HG03442 (cell line): ENCODE data around the gene LEO1.

ENCODE experiments used
- ATAC-seq: cut with Tn5 transposase; IDR thresholded peaks from one replicate; pipeline ENCODE4 v1.9.1; 2021; ENCODE audit warnings: mild to moderate bottlenecking, moderate library complexity; ENCODE audit not compliant: unreplicated experiment

The LEO1 gene

DNA sequence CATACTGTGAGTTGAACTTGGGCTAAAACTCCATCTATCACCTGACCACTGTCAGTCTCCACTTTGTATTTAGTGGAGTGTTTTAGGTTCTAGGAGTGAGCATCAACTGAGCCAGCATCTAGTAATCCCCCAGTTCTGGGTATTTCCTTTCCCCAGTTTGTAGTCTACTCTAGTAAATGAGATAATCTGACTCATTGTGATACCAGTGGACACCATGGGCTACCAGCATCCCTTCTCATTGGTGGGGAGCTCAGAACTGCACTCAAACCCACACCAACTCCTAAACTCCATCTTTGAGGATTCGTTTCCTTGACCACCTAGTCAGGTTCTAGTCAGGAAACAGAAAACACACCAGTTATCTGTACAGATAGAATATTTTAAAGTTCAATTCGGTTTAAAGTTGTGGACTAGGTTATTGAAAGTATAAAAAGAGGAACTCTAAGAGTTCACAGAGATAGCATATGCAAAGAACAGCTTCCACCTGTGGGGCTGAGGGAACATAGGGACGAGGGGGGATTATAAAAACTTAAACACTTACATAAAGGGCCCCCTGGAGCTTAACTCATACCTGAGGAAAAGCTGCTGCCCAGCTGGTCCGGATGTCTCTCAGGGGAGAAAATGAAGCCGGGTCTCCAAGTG, 36.0 kb downstream of the LEO1 start:
- peak; percentile 92 for ATAC-seq

DNA sequence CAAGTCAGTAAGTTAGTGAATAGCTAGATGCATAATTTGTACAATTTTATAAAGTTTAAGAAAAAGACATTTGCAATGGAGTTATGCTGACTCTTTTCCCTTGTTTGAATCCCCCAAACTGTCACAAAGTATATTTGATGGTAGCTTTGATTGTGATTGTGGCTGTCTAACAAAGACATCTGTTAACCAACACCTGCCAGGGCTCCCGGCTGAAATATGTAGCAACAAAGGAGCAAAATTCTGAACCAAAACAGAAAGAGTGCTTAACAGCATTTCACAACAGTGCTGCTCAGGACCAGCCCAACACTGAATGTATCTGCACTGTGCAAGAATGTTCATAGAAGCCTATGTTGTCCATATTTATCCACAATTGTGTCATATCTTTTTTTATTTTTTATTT, 39.4 kb downstream of the LEO1 start:
- no peak for ATAC-seq

DNA sequence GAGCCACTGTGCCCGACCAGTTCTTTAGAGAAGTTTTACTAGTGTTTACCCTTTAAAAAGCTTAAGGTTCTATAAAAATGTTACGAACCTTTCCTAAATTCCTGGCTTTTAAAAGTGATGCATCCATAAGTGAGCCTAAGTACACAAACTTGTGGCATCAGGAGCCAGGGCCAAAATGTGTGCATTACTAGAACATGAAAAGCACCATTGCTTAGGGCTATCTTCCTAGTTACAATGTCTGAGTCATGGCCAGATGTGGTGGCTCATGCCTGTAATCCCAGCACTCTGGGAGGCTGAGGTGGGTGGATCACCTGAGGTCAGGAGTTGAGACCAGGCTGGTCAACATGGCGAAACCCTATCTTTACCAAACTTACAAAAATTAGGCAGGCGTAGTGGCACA, 39.9 kb downstream of the LEO1 start:
- no peak for ATAC-seq

DNA sequence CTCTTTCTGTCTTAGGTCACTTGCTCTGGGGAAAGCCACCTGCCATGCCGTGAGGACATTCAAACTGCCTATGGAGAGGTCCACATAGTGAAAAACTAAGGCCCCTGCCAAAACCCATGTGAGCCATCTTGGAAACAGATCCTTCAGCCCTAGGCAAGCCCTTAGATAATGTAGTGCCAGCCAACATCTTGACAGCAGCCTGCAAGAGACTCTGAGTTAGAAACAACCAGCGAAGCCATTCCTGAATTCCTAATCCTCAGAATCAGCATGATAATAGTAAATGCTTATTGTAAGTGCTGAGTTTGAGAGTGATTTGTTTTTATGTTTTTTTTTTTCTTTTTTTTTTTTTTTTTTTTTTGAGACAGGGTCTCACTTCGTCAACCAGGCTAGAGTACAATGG, 40.6 kb downstream of the LEO1 start:
- ATAC-seq = no peak

DNA sequence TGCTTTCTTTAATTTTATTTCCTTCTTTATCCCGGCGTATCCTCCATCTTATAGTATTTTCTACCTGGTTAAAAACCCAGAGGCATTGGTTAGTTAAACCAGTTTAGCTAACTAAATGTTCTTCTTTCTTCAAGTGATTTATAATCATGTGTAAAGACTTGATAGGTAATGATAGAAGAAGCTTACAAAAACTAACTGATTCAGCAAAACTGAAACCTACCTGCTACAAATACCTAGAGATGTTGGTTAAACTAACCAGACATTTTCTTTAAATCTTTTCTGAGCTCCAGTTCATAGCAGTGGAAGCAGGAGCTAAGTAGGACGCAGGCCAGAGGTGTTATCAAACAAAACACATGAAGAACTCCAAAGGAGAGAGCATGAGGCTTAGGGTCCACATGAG, 44.8 kb downstream of the LEO1 start:
- ATAC-seq = no peak

DNA sequence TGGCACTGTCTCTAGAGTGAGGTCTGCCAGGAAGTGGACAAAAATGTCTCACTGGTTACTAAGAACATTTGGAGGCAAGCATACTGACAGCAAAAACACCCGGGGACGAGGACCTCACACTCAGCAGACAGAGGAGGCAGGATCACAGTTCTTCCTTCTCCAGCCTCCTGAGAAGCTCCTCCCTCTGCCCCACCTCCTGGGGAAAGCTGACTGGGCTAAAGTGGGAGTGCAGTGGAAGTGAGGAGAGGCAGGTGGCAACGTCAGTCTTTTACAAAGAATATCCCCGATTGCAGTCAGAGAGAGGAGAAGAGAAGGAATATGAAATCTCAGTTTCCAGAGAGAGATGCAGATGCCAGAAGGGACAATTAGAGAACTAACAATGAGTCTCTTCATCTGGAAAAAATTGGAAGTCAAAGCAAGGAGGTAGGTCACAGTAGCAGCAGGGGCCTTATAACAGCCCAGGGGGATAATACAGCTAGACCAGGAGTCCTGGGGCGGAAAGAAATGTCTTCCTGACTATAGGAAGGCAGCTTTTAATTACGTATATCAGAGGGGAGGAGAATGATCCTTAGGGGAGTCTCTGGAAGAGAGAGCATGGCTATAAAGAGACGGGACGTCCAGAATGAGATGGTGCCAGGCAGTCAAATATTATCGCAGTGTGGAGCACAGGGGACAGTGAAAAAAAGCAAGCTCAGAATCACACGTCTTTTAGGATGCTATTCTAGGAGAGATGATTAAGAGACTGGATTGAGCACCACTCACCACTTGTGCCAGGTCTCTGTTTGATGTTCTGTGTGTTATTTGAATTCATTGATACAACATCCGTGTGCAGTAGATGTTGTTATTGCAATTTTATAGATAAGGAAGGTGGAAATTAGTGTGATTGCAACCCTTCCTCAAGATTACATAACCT, 47.2 kb downstream of the LEO1 start:
- no peak for ATAC-seq

DNA sequence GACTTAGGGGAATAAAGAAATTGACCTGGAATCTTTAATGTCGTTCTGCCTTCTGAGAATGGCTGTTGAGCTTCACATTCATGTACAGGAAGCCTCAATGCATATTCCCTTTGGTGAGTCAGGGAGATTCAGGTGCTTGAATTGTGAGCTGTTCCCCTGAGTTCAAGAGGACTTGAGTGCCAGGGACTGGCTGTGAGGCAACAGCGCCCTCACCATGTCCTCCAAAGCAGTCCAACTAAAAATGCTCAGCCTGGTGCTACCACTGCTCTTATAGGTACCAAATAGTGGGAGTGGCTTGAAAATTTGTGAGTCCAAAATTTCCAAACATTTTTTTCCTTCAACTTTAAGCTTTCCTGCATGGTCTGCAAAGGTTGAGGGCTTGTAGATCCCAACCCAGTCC, 54.1 kb downstream of the LEO1 start:
- ATAC-seq = no peak

DNA sequence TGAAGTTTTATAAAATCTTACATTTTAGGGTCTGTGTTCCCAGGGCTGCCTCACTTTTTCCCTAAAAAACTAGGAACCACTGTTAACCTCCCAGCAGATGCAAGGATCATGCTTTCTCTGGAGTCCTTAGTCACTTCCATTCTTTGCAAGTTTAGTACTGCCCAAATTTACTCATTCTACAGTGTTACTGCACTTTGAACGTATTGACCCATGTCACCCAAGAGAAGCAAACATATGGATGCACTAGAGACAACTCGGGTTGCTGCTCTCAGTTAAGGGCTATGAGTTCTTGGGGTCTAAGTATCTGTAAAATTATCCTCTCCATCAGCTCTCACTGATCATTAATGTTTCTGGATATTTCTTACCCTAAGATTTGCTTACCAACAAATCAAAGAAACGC, 59.0 kb downstream of the LEO1 start:
- no peak for ATAC-seq

DNA sequence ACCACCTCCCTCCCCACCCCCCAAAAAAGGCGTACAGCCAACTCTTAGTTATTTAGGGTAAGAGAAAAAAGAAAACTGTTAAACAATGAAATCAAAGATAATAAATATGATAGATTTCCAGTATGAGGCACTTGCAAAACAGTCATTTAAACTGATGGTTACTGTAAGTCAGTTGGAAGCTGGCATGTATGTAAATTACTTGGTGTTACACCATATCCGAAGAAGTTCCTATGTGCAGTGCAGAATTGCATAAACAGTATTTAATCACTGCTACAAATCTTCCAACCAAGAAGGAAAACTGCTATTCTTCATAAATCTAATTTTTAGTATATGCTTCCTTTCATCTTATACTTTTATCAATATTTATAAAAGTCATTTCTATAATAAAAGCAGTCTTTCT, 62.0 kb downstream of the LEO1 start:
- no peak for ATAC-seq

DNA sequence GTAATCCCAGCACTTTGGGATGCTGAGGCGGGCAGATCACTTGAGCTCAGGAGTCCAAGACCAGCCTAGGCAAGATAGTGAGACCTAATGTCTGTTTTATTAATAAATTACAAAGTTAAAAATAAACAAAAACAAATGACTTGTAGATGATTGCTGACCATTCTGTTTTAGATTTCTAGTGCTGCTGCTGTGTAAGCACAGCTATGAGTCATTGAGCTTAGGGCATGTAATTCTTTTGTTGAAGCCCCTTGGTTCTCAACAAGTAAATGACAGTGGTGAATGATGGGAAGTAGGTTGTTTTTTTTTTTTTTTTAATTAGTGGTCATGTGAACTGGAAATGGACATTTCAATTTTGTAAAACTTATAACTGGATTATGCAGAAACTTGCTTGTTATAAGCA, 63.3 kb downstream of the LEO1 start:
- no peak for ATAC-seq

DNA sequence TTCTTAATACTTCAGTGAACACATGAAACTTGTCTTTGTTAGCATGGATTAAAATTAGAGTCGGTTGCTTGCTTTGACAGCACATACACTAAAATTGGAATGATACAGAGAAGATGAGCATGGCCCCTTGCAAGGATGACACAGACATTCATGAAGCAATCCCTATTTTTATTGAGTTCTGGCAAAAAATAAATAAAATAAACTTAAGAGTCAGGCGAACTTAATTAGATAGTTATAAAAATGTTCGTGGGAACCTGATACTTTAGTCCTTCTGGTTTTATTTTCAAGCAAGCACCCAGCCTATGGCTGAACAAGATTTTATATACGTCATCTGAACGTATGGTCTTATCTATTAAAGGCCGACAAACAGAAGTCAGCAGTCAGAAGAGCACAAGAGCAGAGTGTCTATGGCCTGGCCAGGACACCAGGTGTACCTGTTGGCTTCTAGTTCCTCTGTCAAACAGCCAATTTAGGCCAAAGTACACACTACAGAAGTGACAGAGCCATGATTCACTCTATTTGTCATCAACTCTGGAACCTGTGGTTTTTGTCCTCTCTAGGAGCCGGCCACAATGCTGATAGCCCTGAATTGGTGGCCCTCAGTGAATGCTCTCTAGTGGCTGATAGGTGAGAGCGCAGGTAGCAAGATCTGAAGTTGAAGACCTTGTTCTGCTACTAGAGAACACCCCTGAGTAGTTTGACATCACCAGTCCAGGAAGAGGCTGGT, 64.3 kb downstream of the LEO1 start:
- no peak for ATAC-seq

DNA sequence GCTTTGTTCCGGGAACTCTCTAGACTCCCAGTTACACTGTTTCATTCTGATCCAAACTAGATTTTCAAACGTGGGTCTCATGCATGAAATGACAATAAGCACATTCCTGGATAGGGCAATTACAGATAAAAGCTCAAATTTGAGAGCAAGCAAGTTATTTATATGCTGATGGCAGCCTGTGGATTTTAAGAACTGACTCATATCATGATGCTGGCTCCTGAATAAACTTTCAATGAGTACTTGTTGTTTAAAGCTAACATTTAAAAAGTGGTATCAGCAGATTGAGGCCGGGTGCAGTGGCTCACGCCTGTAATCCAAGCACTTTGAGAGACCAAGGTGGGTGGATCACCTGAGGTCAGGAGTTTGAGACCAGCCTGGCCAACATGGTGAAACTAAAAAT, 66.6 kb downstream of the LEO1 start:
- ATAC-seq = no peak

DNA sequence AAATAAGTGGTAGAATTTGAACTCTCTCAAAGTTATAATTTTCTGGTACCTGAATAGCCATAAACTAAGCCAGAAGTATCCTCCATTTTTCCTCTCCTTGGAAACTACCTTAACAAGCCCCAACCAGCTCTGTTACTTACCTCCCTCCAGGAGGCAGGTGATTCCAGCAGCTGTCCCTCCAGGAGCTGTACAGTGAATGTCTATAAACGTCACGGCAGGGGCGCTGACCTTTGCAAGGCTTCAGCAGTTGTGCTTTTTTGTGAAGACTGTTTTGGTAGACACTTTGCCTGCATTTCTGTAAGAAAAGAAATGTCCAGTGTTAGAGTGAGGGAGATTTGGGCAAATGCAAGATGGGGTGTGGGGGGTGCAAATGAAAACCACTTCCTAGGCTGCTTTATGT, 67.2 kb downstream of the LEO1 start:
- no peak for ATAC-seq

DNA sequence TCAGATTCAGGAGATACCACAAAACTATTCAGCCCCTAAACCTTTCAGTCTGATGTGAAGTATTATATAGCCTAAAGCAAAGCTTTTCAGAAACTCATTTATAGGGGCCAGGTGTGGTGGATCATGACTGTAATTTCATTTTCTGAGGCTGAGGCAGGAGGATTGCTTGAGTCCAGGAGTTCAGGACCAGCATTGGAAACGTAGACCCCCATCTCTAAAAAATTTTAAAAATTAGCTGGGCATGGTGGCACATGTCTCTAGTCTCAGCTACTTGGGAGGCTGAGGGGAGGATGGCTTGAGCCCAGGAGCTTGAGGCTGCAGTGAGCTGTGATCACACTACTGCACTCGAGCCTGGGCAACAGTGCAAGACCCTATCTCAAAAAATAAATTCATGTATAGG, 82.1 kb downstream of the LEO1 start:
- no peak for ATAC-seq

DNA sequence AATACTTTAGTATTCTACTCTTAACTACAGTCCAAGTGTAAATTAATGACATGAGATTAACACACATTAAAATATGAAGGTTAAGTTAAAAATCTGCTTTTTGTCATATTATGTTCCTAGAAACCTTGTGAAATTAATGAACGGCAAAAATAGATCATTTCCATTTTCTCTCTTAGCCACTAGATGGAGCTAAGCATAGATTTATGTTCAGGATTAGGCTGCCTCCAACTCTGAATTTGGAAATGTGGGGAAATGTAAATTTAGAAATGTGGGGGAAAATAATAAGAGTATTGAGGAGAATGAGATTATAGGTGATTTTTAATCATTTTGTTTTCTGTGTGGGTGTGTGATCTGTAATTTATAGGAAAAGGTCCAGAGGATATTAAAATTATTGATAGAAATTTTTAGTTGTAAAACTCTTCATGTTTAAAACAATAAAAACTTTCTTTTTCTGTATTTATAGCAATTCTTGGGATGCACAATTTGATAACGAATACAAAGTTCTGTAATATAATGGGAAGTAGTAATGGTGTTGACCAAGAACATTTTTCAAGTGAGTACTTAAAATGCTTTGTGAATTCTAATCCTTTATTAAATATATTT, 82.9 kb downstream of the LEO1 start:
- no peak for ATAC-seq
